ENCODE data around the gene PARP12. TPM values are rescaled to one million over a fixed set of nuclear protein-coding genes. Genes with fewer than 3 reads are reported as not detected.

Gene PARP12
- total and polyA plus RNA-seq, 10 of the 15 experiments (the other 5 are each of a cell fraction or from before 2014, with no cell fraction given) = 0.98 to 51.8 (median 18.0) TPM

DNA sequence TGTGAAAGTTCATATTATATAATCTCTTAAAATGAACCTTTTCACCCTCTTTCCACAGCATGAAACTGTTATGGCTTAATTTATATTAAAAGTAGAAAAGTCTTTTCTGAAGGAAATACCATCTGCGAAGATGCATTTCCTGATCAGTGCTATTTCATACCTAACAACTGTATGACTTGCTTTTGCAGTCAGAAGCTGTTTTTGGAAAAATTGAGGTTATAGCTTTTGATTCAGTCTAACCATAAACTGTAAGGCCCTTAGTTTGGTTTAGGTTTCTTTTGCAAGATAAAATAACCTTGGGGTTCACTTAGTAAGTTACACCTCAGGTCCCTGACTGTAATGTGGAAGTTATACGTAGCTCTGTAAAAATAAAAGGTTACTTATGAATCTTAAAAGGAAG lies 22.7 kb upstream of the PARP12 start:
- no peak overlapping the region for H3K9ac ChIP-seq (ENCODE audit: control insufficient read depth, insufficient read depth, low read length)
- DNase-seq (ENCODE audit: low read depth, low spot score) (no peak), ATAC-seq (no peak), FAIRE-seq (no peak)
- intact Hi-C loops (cut with micrococcal nuclease; ENCODE audit: unreplicated experiment) = loop anchor here (1.0 kb wide), 1 partner anchor 23 kb away; the partner anchor contains the start of gene PARP12
- H3K79me2 ChIP-seq (ENCODE audit: control insufficient read depth, insufficient read depth, low read length) = no peaks in the 10 kb centered on the region
- in situ Hi-C loops (cut with MboI) = no loop called here
- ChIA-PET CTCF (interaction anchor here (1.3 kb wide), 1 partner anchor 31 kb away, joined by 3 read pairs; no protein-coding TSS in a partner anchor), RAD21 (ENCODE audit: unreplicated experiment) (interaction anchor here (1.3 kb wide), 1 partner anchor 23 kb away, joined by 3 read pairs; the partner anchor contains the start of gene PARP12), SMC1A (ENCODE audit: uncharacterized antibody, unreplicated experiment) (interaction anchor here (0.9 to 1.4 kb wide), 5 partner anchors 12 to 53 kb away, joined by 3 read pairs; no protein-coding TSS in a partner anchor), POLR2A (interaction anchor here (0.7 to 1.0 kb wide), 2 partner anchors 31 to 92 kb away, joined by 3 read pairs; no protein-coding TSS in a partner anchor)
- H3K4me3 ChIP-seq = no peak overlapping the region
- H3K4me2 ChIP-seq (ENCODE audit: control insufficient read depth, insufficient read depth) = 0 out of 2 replicates have a peak overlapping the region, but pooled peaks have one; percentile 3
- BruUV-seq (replicated peaks) = no TSS peak
- 45% methylated on average over 2 of the region's 2 CpGs for WGBS (ENCODE audit: insufficient coverage, insufficient replicate concordance, low lambda C conversion rate, missing lambda C conversion rate)
- H3K4me1 ChIP-seq (ENCODE audit: control insufficient read depth, insufficient read depth, low read length) = peaks cover 15% of the 10 kb centered on the region
- H4K20me1 ChIP-seq (ENCODE audit: control insufficient read depth, insufficient read depth) = no peaks in the 10 kb centered on the region
- H2AFZ ChIP-seq (ENCODE audit: control insufficient read depth, low read depth, low read length) = no peak overlapping the region
- no peaks in the 10 kb centered on the region for H3K9me3 ChIP-seq (replicated peaks; ENCODE audit: control insufficient read depth, insufficient read depth, low read length)
- TF ChIP-seq SMAD1 (IDR thresholded peaks at IDR 0.05; ENCODE audit: low read depth, partially characterized antibody) (no peak), SREBF2 (IDR thresholded peaks at IDR 0.05; ENCODE audit: low read length) (no peak), ZNF24 (IDR thresholded peaks at IDR 0.05) (no peak), ETV6 (conservative IDR thresholded peaks at IDR 0.05 in 1 of 2, IDR thresholded peaks at IDR 0.05 in 1 of 2; ENCODE audit: borderline replicate concordance in 1 of 2, low read depth in 1 of 2) (no peak)
- no peak overlapping the region for H3K27ac ChIP-seq (ENCODE audit: control insufficient read depth, insufficient read depth)
- no peaks in the 10 kb centered on the region for H3K36me3 ChIP-seq (ENCODE audit: control insufficient read depth in 2 of 2, insufficient read depth in 2 of 2, low read length in 1 of 2)
- H3K27me3 ChIP-seq (replicated peaks in 1 of 2; ENCODE audit: control insufficient read depth in 2 of 2, insufficient read depth in 2 of 2, low read length in 1 of 2) = peaks cover 0 to under 1% of the 10 kb centered on the region in 2 experiments; a peak in 2 of 4 replicates

- peak; percentile 72 for DNase-seq (ENCODE audit: low read depth, low spot score)
- H3K9me3 ChIP-seq (replicated peaks; ENCODE audit: control insufficient read depth, insufficient read depth, low read length) = no peaks in the 10 kb centered on the region
- in situ Hi-C loops (cut with MboI) = no loop called here
- H4K20me1 ChIP-seq (ENCODE audit: control insufficient read depth, insufficient read depth) = no peaks in the 10 kb centered on the region
- no peak overlapping the region for H3K9ac ChIP-seq (ENCODE audit: control insufficient read depth, insufficient read depth, low read length)
- peaks cover 0 to 5% of the 10 kb centered on the region in 2 experiments; a peak in 2 of 4 replicates for H3K27me3 ChIP-seq (replicated peaks in 1 of 2; ENCODE audit: control insufficient read depth in 2 of 2, insufficient read depth in 2 of 2, low read length in 1 of 2)
- under 1% methylated on average over 8 of the region's 8 CpGs for WGBS (ENCODE audit: insufficient coverage, insufficient replicate concordance, low lambda C conversion rate, missing lambda C conversion rate)
- no peaks in the 10 kb centered on the region for H3K36me3 ChIP-seq (ENCODE audit: control insufficient read depth in 2 of 2, insufficient read depth in 2 of 2, low read length in 1 of 2)
- H3K4me1 ChIP-seq (ENCODE audit: control insufficient read depth, insufficient read depth, low read length) = peaks cover 15% of the 10 kb centered on the region
- ChIA-PET RAD21 (ENCODE audit: unreplicated experiment) (interaction anchor here (1.3 kb wide), 1 partner anchor 22 kb away, joined by 3 read pairs; the partner anchor contains the start of gene PARP12), POLR2A (interaction anchor here (0.7 kb wide), 1 partner anchor 92 kb away, joined by 3 read pairs; no protein-coding TSS in a partner anchor), CTCF (no interaction called here), SMC1A (ENCODE audit: uncharacterized antibody, unreplicated experiment) (interaction anchor here (0.9 to 1.4 kb wide), 4 partner anchors 18 to 53 kb away, joined by 3 read pairs; no protein-coding TSS in a partner anchor)
- intact Hi-C loops (cut with micrococcal nuclease; ENCODE audit: unreplicated experiment) = loop anchor here (1.0 kb wide), 1 partner anchor 23 kb away; the partner anchor contains the start of gene PARP12
- peak; percentile 98 for ATAC-seq
- H3K4me3 ChIP-seq = no peak overlapping the region
- no peak overlapping the region for H3K27ac ChIP-seq (ENCODE audit: control insufficient read depth, insufficient read depth)
- FAIRE-seq = peak; percentile 78
- H2AFZ ChIP-seq (ENCODE audit: control insufficient read depth, low read depth, low read length) = no peak overlapping the region
- 0 out of 2 replicates have a peak overlapping the region, but pooled peaks have one; percentile 47 for H3K4me2 ChIP-seq (ENCODE audit: control insufficient read depth, insufficient read depth)
- no TSS peak for BruUV-seq (replicated peaks)
- H3K79me2 ChIP-seq (ENCODE audit: control insufficient read depth, insufficient read depth, low read length) = no peaks in the 10 kb centered on the region
- TF ChIP-seq POLR2AphosphoS5 (IDR thresholded peaks at IDR 0.05; ENCODE audit: low read length) (no peak), GABPA (IDR thresholded peaks at IDR 0.05; ENCODE audit: low read depth) (peak; percentile 20; the same call in 1 of the 2 replicates), RB1 (IDR thresholded peaks at IDR 0.05; ENCODE audit: borderline replicate concordance) (no peak), FOXK2 (IDR thresholded peaks at IDR 0.05) (no peak), ZNF622 (IDR thresholded peaks at IDR 0.05) (no peak), SMAD1 (IDR thresholded peaks at IDR 0.05; ENCODE audit: low read depth, partially characterized antibody) (no peak), HDAC6 (IDR thresholded peaks at IDR 0.05; ENCODE audit: unreplicated experiment) (no peak)
- TF ChIP-seq, protein P1, sequence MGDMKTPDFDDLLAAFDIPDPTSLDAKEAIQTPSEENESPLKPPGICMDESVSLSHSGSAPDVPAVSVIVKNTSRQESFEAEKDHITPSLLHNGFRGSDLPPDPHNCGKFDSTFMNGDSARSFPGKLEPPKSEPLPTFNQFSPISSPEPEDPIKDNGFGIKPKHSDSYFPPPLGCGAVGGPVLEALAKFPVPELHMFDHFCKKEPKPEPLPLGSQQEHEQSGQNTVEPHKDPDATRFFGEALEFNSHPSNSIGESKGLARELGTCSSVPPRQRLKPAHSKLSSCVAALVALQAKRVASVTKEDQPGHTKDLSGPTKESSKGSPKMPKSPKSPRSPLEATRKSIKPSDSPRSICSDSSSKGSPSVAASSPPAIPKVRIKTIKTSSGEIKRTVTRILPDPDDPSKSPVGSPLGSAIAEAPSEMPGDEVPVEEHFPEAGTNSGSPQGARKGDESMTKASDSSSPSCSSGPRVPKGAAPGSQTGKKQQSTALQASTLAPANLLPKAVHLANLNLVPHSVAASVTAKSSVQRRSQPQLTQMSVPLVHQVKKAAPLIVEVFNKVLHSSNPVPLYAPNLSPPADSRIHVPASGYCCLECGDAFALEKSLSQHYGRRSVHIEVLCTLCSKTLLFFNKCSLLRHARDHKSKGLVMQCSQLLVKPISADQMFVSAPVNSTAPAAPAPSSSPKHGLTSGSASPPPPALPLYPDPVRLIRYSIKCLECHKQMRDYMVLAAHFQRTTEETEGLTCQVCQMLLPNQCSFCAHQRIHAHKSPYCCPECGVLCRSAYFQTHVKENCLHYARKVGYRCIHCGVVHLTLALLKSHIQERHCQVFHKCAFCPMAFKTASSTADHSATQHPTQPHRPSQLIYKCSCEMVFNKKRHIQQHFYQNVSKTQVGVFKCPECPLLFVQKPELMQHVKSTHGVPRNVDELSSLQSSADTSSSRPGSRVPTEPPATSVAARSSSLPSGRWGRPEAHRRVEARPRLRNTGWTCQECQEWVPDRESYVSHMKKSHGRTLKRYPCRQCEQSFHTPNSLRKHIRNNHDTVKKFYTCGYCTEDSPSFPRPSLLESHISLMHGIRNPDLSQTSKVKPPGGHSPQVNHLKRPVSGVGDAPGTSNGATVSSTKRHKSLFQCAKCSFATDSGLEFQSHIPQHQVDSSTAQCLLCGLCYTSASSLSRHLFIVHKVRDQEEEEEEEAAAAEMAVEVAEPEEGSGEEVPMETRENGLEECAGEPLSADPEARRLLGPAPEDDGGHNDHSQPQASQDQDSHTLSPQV (IDR thresholded peaks at IDR 0.05) = no peak
Measured at GRCh38 chr7:140084972-140085371, 22.2 kb upstream of the PARP12 start.
